Psoas muscle (tissue), 8 donors: ENCODE data around the gene SWAP70. TPM values are rescaled to one million over a fixed set of nuclear protein-coding genes. Genes with fewer than 3 reads are reported as not detected.

Source experiments
- ATAC-seq, 4 donors: fragments of 200-7000 bp; cut with Tn5 transposase; one replicate each; pipeline ENCODE4 v1.9.1; 2020; ENCODE audit warnings: moderate library complexity in 3 of 4, mild to moderate bottlenecking in 2 of 4
- DNase-seq, 2 donors: peaks; one replicate each; pipeline ENCODE4 v3.0.0-alpha.2; 2020
- H3K27ac ChIP-seq: fragments of 200-600 bp; one replicate; pipeline ENCODE4 v1.8.0; 2022
- H3K27me3 ChIP-seq, 3 donors: fragments of 200-600 bp in 1 of 3; one replicate each; pipeline versions ENCODE4 v1.6.1 to v1.8.0; 2013 to 2022; ENCODE audit warnings: low read length in 2 of 3, mild to moderate bottlenecking in 2 of 3, moderate library complexity in 1 of 3; ENCODE audit not compliant: insufficient read depth in 3 of 3
- H3K36me3 ChIP-seq, 2 donors: fragments of 200-600 bp in 1 of 2; one replicate each; pipeline versions ENCODE4 v1.6.1 to v1.8.0; 2013 to 2022; ENCODE audit warnings: low read depth in 1 of 2, mild to moderate bottlenecking in 1 of 2, moderate library complexity in 1 of 2; ENCODE audit not compliant: insufficient read depth in 1 of 2
- H3K4me1 ChIP-seq: fragments of 200-600 bp; one replicate; pipeline ENCODE4 v1.8.0; 2022
- H3K4me3 ChIP-seq: fragments of 200-600 bp; one replicate; pipeline ENCODE4 v1.8.0; 2022; ENCODE audit warnings: mild to moderate bottlenecking
- H3K9me3 ChIP-seq: fragments of 200-600 bp; one replicate; pipeline ENCODE4 v1.8.0; 2022
- CTCF ChIP-seq: fragments of 200-600 bp; IDR thresholded peaks from one replicate; pipeline ENCODE4 v1.8.0; 2022; ENCODE audit warnings: antibody characterized with exemption
- WGBS, 3 donors: extraction: QIAGEN DNeasy Blood & Tissue Kit; methylation state at CpG; one replicate each; pipeline versions ENCODE4 v1.1.6 to v1.1.7; 2013; 5-methylcytosine and 5-hydroxymethylcytosine counted together
- intact Hi-C, 2 donors: fragments of 100-400 bp; cut with DNase I; formaldehyde crosslinking; loops; one replicate each; pipeline versions ENCODE4 v1.11.0 to v1.14.2; 2022
- polyA plus RNA-seq, 3 donors: library from polyadenylated mRNA; stranded (reverse); fragments of 200-250 nt; gene quantifications; one replicate each; pipeline ENCODE4 v1.2.3, GENCODE V29; 2013
- total RNA-seq, 4 donors: library from RNA; stranded (reverse); fragmentation: NEBNext Ultra II Directional in 2 of 4; extraction: Animal tissue kit (Norgen Biotek cat#: 25700) in 2 of 4; gene quantifications; one replicate each; pipeline versions ENCODE4 v1.2.1 to v1.2.4, GENCODE V29; 2021 to 2023
- donor health status: healthy with polysubstance abuse.
- donor health status: DM: no; HTN: no; CAD: no; lungs with moderate emphysema.
- donor health status: Bipolar disorder and iron deficiency.
- donor health status: healthy.
- donor health status: DM: yes; HTN: yes; CAD: no.
- donor health status: DM: no; HTN: no; CAD: no.
- donor health status: DM: no; HTN: no; CAD: no.
- donor health status: DM: yes; HTN: yes; CAD: no.

Gene SWAP70
- total and polyA plus RNA-seq, 7 donors = 4.3 to 13.3 (median 8.2) TPM

DNA sequence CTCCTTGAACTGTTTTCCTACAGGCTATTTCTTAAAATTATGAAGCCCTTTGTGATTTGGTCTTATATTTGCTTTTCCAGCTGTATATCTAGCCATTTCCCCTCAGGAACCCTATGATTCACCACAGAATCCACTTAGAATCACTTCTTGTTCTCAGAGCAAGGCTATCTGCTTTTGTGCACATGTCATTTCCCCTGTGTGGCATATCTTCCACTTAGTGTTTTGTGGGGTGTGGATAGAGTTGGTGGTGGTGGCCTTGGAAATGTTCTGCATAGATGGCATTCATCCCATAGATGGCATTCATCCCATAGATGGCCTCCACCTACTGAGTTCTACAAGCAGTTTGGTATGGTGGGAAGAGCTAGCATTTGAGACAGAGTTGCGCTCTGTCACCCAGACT lies 44.7 kb downstream of the SWAP70 start:
- no peak for TF ChIP-seq CTCF
- no peak for ATAC-seq
- 98 to 100% (median 100%) methylated on average over 1 of the region's 1 CpG for WGBS, 3 donors
- H3K36me3 ChIP-seq = no peaks in the 10 kb centered on the region
- DNase-seq = no peak
- H3K27ac ChIP-seq = no peak overlapping the region
- H3K27me3 ChIP-seq = no peaks in the 10 kb centered on the region
- no peaks in the 10 kb centered on the region for H3K9me3 ChIP-seq
- no peak overlapping the region for H3K4me3 ChIP-seq
- intact Hi-C loops = no loop called here
- no peaks in the 10 kb centered on the region for H3K4me1 ChIP-seq

- ATAC-seq = no peak
- intact Hi-C loops = no loop called here
- DNase-seq = no peak
- no peak for TF ChIP-seq CTCF
- no peaks in the 10 kb centered on the region for H3K4me1 ChIP-seq
- no peaks in the 10 kb centered on the region for H3K36me3 ChIP-seq
- H3K4me3 ChIP-seq = no peak overlapping the region
- no peaks in the 10 kb centered on the region for H3K27me3 ChIP-seq
- 85 to 96% (median 85%) methylated on average over 4 of the region's 4 CpGs for WGBS, 3 donors
- no peak overlapping the region for H3K27ac ChIP-seq
- H3K9me3 ChIP-seq = no peaks in the 10 kb centered on the region
Measured at GRCh38 chr11:9710223-9710622, 46.3 kb downstream of the SWAP70 start.

DNA sequence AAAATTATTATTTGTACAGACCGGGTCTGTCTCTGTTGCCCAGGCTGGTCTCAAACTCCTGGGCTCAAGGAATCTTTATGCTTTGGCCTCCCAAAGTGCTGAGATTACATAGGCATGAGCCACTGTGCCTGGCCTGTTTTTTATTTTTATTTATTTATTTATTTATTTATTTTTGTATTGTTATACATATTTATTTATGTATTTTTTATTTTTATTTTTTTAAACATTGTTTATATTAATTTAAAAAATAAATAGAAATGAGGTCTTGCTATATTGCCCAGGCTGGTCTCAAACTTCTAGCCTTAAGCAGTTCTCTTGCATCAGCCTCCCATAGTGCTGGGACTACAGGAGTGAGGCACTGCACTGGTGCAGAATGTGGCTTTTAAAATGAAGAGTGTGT lies 47.0 kb downstream of the SWAP70 start:
- H3K36me3 ChIP-seq = peaks cover 0 to 3% of the 10 kb centered on the region in 2 donors

GRCh38 chr11:9711454-9712307 lies 47.8 kb downstream of the SWAP70 start:
- intact Hi-C loops = no loop called here
- Histone ChIP-seq H3K9me3 (no peaks in the 10 kb centered on the region), H3K27me3 (no peaks in the 10 kb centered on the region), H3K4me1 (no peaks in the 10 kb centered on the region), H3K36me3 (peaks cover 0 to 4% of the 10 kb centered on the region in 2 donors), H3K27ac (no peak overlapping the region), H3K4me3 (no peak overlapping the region)
- DNase-seq = no peak
- ATAC-seq = no peak
- TF ChIP-seq CTCF = no peak
- 75 to 83% (median 77%) methylated on average over 7 of the region's 7 CpGs for WGBS, 3 donors

More for the DNA sequence above, 47.0 kb downstream of the SWAP70 start:
- no peak for DNase-seq
- Histone ChIP-seq H3K27me3 (no peaks in the 10 kb centered on the region), H3K9me3 (no peaks in the 10 kb centered on the region), H3K4me3 (no peak overlapping the region), H3K4me1 (no peaks in the 10 kb centered on the region), H3K27ac (no peak overlapping the region)
- ATAC-seq = no peak
- WGBS, 3 donors = 89 to 100% (median 92%) methylated on average over 1 of the region's 1 CpG
- intact Hi-C loops = no loop called here
- TF ChIP-seq CTCF = no peak
